ENCODE data around the gene ULK2.
"Not testable (repeated sequence)": the region's sequence is repeated elsewhere in the genome, so short reads cannot be mapped to it uniquely, and the experiment has no call there.

The ULK2 gene

DNA sequence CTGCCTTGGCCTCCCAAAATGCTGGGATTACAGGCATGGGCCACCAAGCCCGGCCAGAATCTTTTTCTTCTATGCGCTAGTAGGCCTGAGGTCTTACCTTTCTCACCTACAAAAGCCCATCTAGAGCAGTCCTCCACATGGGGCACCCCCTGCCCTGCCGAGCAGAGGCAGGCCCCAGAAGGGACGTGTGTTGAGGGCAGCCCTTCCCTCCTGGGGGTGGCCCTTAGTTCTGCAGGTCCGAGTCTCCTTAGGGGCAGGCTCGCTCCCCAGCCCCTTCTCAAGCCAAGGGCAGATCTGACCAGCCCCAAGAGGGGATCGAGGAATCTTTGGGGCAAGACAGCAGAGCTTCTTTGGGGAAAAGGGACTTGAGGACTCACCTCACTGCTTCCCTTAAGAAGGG lies 101.7 kb downstream of the ULK2 start:
- H4K20me1 ChIP-seq (ENCODE audit: control insufficient read depth, insufficient read depth, low read depth, low read length) = no peaks in the 10 kb centered on the region
- H3K27ac ChIP-seq (ENCODE audit: low read depth, low read length) = no peak overlapping the region
- H3K4me3 ChIP-seq (ENCODE audit: low read length) = no peak overlapping the region
- no peaks in the 10 kb centered on the region for H3K9me3 ChIP-seq (ENCODE audit: control insufficient read depth, insufficient read depth, low read length)
- H3K4me1 ChIP-seq (ENCODE audit: control insufficient read depth, low read length) = peaks cover 8% of the 10 kb centered on the region
- H3K36me3 ChIP-seq (ENCODE audit: control insufficient read depth, low read length) = no peaks in the 10 kb centered on the region
- no peaks in the 10 kb centered on the region for H3K9me2 ChIP-seq (replicated peaks; ENCODE audit: control insufficient read depth, low read length)
- TF ChIP-seq EZH2phosphoT487 (IDR thresholded peaks at IDR 0.05; ENCODE audit: borderline replicate concordance, low read length) = no peak
- TF ChIP-seq, protein P1, sequence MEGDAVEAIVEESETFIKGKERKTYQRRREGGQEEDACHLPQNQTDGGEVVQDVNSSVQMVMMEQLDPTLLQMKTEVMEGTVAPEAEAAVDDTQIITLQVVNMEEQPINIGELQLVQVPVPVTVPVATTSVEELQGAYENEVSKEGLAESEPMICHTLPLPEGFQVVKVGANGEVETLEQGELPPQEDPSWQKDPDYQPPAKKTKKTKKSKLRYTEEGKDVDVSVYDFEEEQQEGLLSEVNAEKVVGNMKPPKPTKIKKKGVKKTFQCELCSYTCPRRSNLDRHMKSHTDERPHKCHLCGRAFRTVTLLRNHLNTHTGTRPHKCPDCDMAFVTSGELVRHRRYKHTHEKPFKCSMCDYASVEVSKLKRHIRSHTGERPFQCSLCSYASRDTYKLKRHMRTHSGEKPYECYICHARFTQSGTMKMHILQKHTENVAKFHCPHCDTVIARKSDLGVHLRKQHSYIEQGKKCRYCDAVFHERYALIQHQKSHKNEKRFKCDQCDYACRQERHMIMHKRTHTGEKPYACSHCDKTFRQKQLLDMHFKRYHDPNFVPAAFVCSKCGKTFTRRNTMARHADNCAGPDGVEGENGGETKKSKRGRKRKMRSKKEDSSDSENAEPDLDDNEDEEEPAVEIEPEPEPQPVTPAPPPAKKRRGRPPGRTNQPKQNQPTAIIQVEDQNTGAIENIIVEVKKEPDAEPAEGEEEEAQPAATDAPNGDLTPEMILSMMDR (IDR thresholded peaks at IDR 0.05; ENCODE audit: low read depth, low read length, poor library complexity, severe bottlenecking) = no peak
- H3K4me2 ChIP-seq (ENCODE audit: low read length) = no peak overlapping the region
- H3F3A ChIP-seq (ENCODE audit: control insufficient read depth, insufficient read depth) = no peaks in the 10 kb centered on the region
- no peaks in the 10 kb centered on the region for H3K79me2 ChIP-seq (ENCODE audit: control insufficient read depth, low read length)
- 0 out of 2 replicates have a peak, but pooled peaks cover 2% of the 10 kb centered on the region for H3K27me3 ChIP-seq (ENCODE audit: control insufficient read depth, low read length)

DNA sequence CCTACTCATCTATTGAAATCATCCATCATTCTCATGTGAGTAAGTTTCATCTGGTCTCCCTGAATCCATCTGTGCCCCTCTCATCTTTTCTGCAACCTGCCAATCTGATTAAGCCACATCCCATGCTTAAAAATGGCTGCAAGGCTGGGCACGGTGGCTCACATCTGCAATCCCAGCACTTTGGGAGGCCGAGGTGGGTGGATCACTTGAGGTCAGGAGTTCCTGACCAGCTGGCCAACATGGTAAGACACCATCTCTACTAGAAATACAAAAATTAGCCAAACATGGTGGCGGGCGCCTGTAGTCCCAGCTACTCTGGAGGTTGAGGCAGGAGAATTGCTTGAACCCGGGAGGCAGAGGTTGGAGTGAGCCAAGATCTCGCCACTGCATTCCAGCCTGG lies 103.7 kb downstream of the ULK2 start:
- not testable (repeated sequence) for H3K4me3 ChIP-seq (ENCODE audit: low read length); H3K79me2 ChIP-seq (ENCODE audit: control insufficient read depth, low read length); H3K9me2 ChIP-seq (replicated peaks; ENCODE audit: control insufficient read depth, low read length); H3K4me2 ChIP-seq (ENCODE audit: low read length); H3K9me3 ChIP-seq (ENCODE audit: control insufficient read depth, insufficient read depth, low read length); H3K27me3 ChIP-seq (ENCODE audit: control insufficient read depth, low read length); H3K27ac ChIP-seq (ENCODE audit: low read depth, low read length); H3K4me1 ChIP-seq (ENCODE audit: control insufficient read depth, low read length); H4K20me1 ChIP-seq (ENCODE audit: control insufficient read depth, insufficient read depth, low read depth, low read length); H3K36me3 ChIP-seq (ENCODE audit: control insufficient read depth, low read length); H3F3A ChIP-seq (ENCODE audit: control insufficient read depth, insufficient read depth)

DNA sequence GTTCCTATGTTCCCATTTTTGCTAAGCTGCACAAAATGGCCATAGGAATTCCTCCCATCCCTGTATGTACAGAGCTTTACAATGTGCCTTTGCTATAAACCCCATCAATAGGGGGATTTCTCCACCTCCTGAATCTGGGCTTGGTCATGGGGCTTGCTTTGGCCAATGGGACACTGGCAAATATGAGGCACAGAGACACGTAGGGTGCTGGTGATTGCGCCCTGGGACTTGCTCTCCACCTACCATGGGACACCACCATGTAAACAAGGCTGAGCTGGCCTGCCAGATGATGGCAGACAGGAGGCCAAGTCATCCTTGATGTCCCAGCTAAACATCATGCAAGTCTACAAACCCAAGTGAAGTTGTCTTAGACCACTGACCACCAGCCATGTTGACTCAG lies 104.3 kb downstream of the ULK2 start:
- no peaks in the 10 kb centered on the region for H3K9me2 ChIP-seq (replicated peaks; ENCODE audit: control insufficient read depth, low read length)
- no peaks in the 10 kb centered on the region for H4K20me1 ChIP-seq (ENCODE audit: control insufficient read depth, insufficient read depth, low read depth, low read length)
- H3F3A ChIP-seq (ENCODE audit: control insufficient read depth, insufficient read depth) = no peaks in the 10 kb centered on the region
- TF ChIP-seq EZH2phosphoT487 (IDR thresholded peaks at IDR 0.05; ENCODE audit: borderline replicate concordance, low read length) = no peak
- TF ChIP-seq, protein P1 (IDR thresholded peaks at IDR 0.05; ENCODE audit: low read depth, low read length, poor library complexity, severe bottlenecking) = no peak
- H3K9me3 ChIP-seq (ENCODE audit: control insufficient read depth, insufficient read depth, low read length) = no peaks in the 10 kb centered on the region
- H3K79me2 ChIP-seq (ENCODE audit: control insufficient read depth, low read length) = no peaks in the 10 kb centered on the region
- 0 out of 2 replicates have a peak, but pooled peaks cover 2% of the 10 kb centered on the region for H3K27me3 ChIP-seq (ENCODE audit: control insufficient read depth, low read length)
- no peak overlapping the region for H3K4me2 ChIP-seq (ENCODE audit: low read length)
- H3K4me1 ChIP-seq (ENCODE audit: control insufficient read depth, low read length) = peaks cover 7% of the 10 kb centered on the region
- H3K27ac ChIP-seq (ENCODE audit: low read depth, low read length) = no peak overlapping the region
- no peaks in the 10 kb centered on the region for H3K36me3 ChIP-seq (ENCODE audit: control insufficient read depth, low read length)
- H3K4me3 ChIP-seq (ENCODE audit: low read length) = no peak overlapping the region

DNA sequence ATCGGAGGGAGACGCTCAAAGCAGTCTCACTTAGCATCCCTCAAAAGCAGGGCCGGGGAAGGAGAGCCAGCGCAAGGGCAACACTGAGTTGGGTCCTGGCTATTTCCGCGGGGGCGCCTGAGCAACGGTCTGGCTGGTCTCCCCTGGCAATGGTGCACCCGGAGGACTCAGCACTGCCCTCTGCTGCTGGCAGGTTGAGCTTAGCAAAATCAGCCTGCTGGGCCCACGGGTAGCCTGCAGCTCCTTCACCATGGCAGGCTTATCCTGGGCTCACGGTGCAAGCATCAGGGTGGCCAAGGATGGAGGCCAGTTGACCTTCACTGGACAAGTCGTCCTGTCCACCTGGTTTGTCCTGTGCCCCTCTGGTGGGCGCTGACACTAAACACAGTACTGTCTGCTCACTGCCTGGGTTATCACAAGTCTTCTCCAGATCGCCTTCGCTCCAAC lies 105.2 kb downstream of the ULK2 start:
- Histone ChIP-seq H3K36me3 (ENCODE audit: control insufficient read depth, low read length) (no peaks in the 10 kb centered on the region), H3K79me2 (ENCODE audit: control insufficient read depth, low read length) (no peaks in the 10 kb centered on the region), H3K27ac (ENCODE audit: low read depth, low read length) (no peak overlapping the region), H3K4me1 (ENCODE audit: control insufficient read depth, low read length) (no peaks in the 10 kb centered on the region; the same call in 1 of the 2 replicates), H4K20me1 (ENCODE audit: control insufficient read depth, insufficient read depth, low read depth, low read length) (no peaks in the 10 kb centered on the region), H3K9me2 (replicated peaks; ENCODE audit: control insufficient read depth, low read length) (no peaks in the 10 kb centered on the region), H3K4me2 (ENCODE audit: low read length) (no peak overlapping the region), H3K4me3 (ENCODE audit: low read length) (no peak overlapping the region), H3F3A (ENCODE audit: control insufficient read depth, insufficient read depth) (no peaks in the 10 kb centered on the region), H3K27me3 (ENCODE audit: control insufficient read depth, low read length) (0 out of 2 replicates have a peak, but pooled peaks cover 2% of the 10 kb centered on the region), H3K9me3 (ENCODE audit: control insufficient read depth, insufficient read depth, low read length) (no peaks in the 10 kb centered on the region)
- TF ChIP-seq EZH2phosphoT487 (IDR thresholded peaks at IDR 0.05; ENCODE audit: borderline replicate concordance, low read length) = no peak
- TF ChIP-seq, protein P1 (IDR thresholded peaks at IDR 0.05; ENCODE audit: low read depth, low read length, poor library complexity, severe bottlenecking) = peak; percentile 67
